ENCODE results near the gene SMARCA2. TPM values are rescaled to one million over a fixed set of nuclear protein-coding genes. Genes with fewer than 3 reads are reported as not detected.
A peak's percentile ranks its signal among the peaks of the same experiment; 100 is the strongest.

The SMARCA2 gene
- total RNA-seq, 1 donor from 2014 or later: 96.2 TPM

- Mint-ChIP-seq H3K4me1 (peaks cover 30% of the 10 kb centered on the region), H3K9me3 (no peaks in the 10 kb centered on the region), H3K4me3 (no peak overlapping the region), H3K36me3 (peaks cover 43% of the 10 kb centered on the region), H3K27ac (peak overlapping the region; percentile 55), H3K27me3 (ENCODE audit: low read depth) (no peaks in the 10 kb centered on the region)
- TF ChIP-seq CTCF (IDR thresholded peaks at IDR 0.05; ENCODE audit: unreplicated experiment): no peak
- no peak for DNase-seq (ENCODE audit: low spot score in 2 of 2, unreplicated experiment in 2 of 2)
These were observed 175.9 kb downstream of the SMARCA2 start for GRCh38 chr9:2190939-2191608.

DNA sequence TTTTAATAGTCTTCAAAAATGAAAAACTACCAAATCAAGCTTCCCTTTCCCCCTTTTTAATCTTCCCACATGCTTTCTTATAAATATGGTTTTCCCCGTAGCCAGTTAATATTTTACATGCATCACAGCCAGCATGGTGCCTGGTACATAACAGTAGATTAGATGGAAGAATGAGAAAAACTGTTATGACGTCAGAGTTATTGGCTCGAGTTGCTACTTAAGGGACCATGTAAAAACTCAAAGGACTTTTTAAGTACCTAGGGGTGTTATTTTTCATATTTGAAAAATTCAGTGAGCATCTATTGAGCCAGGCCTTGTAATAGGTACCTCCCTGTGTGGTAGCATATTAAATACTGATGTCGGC, 176.4 kb downstream of the SMARCA2 start:
- Mint-ChIP-seq H3K9me3 (no peaks in the 10 kb centered on the region), H3K36me3 (peaks cover 43% of the 10 kb centered on the region), H3K27me3 (ENCODE audit: low read depth) (no peaks in the 10 kb centered on the region), H3K27ac (peak overlapping the region; percentile 75), H3K4me1 (peaks cover 30% of the 10 kb centered on the region), H3K4me3 (no peak overlapping the region)
- no peak for TF ChIP-seq CTCF (IDR thresholded peaks at IDR 0.05; ENCODE audit: unreplicated experiment)
- no peak for DNase-seq (ENCODE audit: low spot score in 2 of 2, unreplicated experiment in 2 of 2)

GRCh38 chr9:2192356-2192979, 177.3 kb downstream of the SMARCA2 start:
- no peaks in the 10 kb centered on the region for H3K9me3 Mint-ChIP-seq
- peaks cover 38% of the 10 kb centered on the region for H3K36me3 Mint-ChIP-seq
- H3K4me1 Mint-ChIP-seq: peaks cover 30% of the 10 kb centered on the region
- no peak for TF ChIP-seq CTCF (IDR thresholded peaks at IDR 0.05; ENCODE audit: unreplicated experiment)
- no peaks in the 10 kb centered on the region for H3K27me3 Mint-ChIP-seq (ENCODE audit: low read depth)
- peak overlapping the region; percentile 68 for H3K27ac Mint-ChIP-seq
- H3K4me3 Mint-ChIP-seq: no peak overlapping the region
- DNase-seq (ENCODE audit: low spot score in 2 of 2, unreplicated experiment in 2 of 2): no peak

DNA sequence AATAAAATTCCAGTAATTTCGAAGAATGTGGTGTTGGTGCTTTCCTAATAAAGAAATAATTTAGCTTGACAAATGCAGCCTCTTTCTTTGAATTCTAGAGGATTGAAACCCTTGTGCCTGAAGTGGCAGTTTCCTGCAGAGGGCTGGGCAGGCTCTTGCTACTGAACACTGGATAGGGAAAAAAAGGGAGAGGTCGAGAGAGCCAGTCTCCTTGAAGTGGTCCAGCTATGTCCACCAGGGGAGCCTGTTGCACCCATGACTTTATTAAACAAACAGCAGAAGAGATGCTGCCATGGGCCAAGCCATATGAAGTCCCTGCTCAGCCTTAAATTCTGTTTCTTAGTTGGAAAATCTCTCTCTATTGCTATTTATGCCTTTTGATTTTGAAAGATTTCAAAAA, 178.4 kb downstream of the SMARCA2 start:
- peaks cover 29% of the 10 kb centered on the region for H3K4me1 Mint-ChIP-seq
- peaks cover 35% of the 10 kb centered on the region for H3K36me3 Mint-ChIP-seq
- DNase-seq (ENCODE audit: low spot score in 2 of 2, unreplicated experiment in 2 of 2): no peak
- no peak for TF ChIP-seq CTCF (IDR thresholded peaks at IDR 0.05; ENCODE audit: unreplicated experiment)
- peak overlapping the region; percentile 71 for H3K27ac Mint-ChIP-seq
- no peak overlapping the region for H3K4me3 Mint-ChIP-seq
- H3K27me3 Mint-ChIP-seq (ENCODE audit: low read depth): no peaks in the 10 kb centered on the region
- H3K9me3 Mint-ChIP-seq: no peaks in the 10 kb centered on the region

- no peak for DNase-seq (ENCODE audit: low spot score in 2 of 2, unreplicated experiment in 2 of 2)
- Mint-ChIP-seq H3K27ac (no peak overlapping the region), H3K4me3 (no peak overlapping the region), H3K4me1 (peaks cover 25% of the 10 kb centered on the region), H3K36me3 (peaks cover 31% of the 10 kb centered on the region), H3K9me3 (peaks cover 9% of the 10 kb centered on the region), H3K27me3 (ENCODE audit: low read depth) (no peaks in the 10 kb centered on the region)
- no peak for TF ChIP-seq CTCF (IDR thresholded peaks at IDR 0.05; ENCODE audit: unreplicated experiment)
These were observed 180.1 kb downstream of the SMARCA2 start for GRCh38 chr9:2195211-2195610.
